HepG2 (cell line): Measurements from ENCODE around the gene KMT5C. TPM values are rescaled to one million over a fixed set of nuclear protein-coding genes. Genes with fewer than 3 reads are reported as not detected.
A peak's percentile ranks its signal among the peaks of the same experiment; 100 is the strongest.

Experiments
- HHEX ChIP-seq: IDR thresholded peaks from 2 replicates; pipeline ENCODE4 v1.6.1; 2016; ENCODE audit warnings: control low read depth
- MYC ChIP-seq: sonication (generic); formaldehyde crosslinking; IDR thresholded peaks from 2 replicates; pipeline ENCODE4 v1.9.0; 2021; ENCODE audit warnings: missing genetic modification reagents, borderline replicate concordance
- NCOA2 ChIP-seq: sonication (generic); formaldehyde crosslinking; IDR thresholded peaks from 2 replicates; pipeline ENCODE4 v1.8.0; 2022; ENCODE audit warnings: inconsistent platforms
- NFYB ChIP-seq: sonication (generic); formaldehyde crosslinking; IDR thresholded peaks from 2 replicates; pipeline ENCODE4 v1.4.0; 2020; ENCODE audit warnings: missing genetic modification reagents
- NR2F6 ChIP-seq, 2 experiments: IDR thresholded peaks; 2 replicates each; pipeline ENCODE4 v1.6.1; 2016; ENCODE audit warnings: antibody characterized with exemption in 1 of 2, mild to moderate bottlenecking in 1 of 2
- REL ChIP-seq: sonication (generic); formaldehyde crosslinking; conservative IDR thresholded peaks from 2 replicates; pipeline ENCODE4 v1.8.0; 2022; ENCODE audit warnings: mild to moderate bottlenecking, missing genetic modification reagents, moderate library complexity
- SMARCE1 ChIP-seq: fragments of 450-650 bp; IDR thresholded peaks from 2 replicates; pipeline ENCODE4 v1.6.1; 2017; ENCODE audit warnings: borderline replicate concordance
- SMYD3 ChIP-seq: sonication (generic); formaldehyde crosslinking; IDR thresholded peaks from 2 replicates; pipeline ENCODE4 v1.8.1; 2023; ENCODE audit warnings: mild to moderate bottlenecking, missing genetic modification reagents
- TCF7 ChIP-seq: sonication (generic); IDR thresholded peaks from 2 replicates; pipeline ENCODE4 v1.6.1; 2016; ENCODE audit warnings: antibody characterized with exemption, low read depth
- TEAD3 ChIP-seq: optimal IDR thresholded peaks from 2 replicates; pipeline ENCODE3; 2016; ENCODE audit warnings: borderline replicate concordance
- TOPORS ChIP-seq: sonication (generic); formaldehyde crosslinking; IDR thresholded peaks from 2 replicates; pipeline ENCODE4 v1.8.0; 2023; ENCODE audit warnings: mild to moderate bottlenecking, missing genetic modification reagents
- XBP1 ChIP-seq: sonication (generic); formaldehyde crosslinking; IDR thresholded peaks from 2 replicates; pipeline ENCODE4 v1.5.0; 2020; ENCODE audit warnings: missing genetic modification reagents
- ZFY ChIP-seq: sonication (generic); formaldehyde crosslinking; IDR thresholded peaks from 2 replicates; pipeline ENCODE4 v1.4.0; 2020; ENCODE audit warnings: missing genetic modification reagents
- ZNF292 ChIP-seq: sonication (generic); formaldehyde crosslinking; IDR thresholded peaks from 2 replicates; pipeline ENCODE4 v1.8.1; 2022; ENCODE audit warnings: mild to moderate bottlenecking, low read depth, missing genetic modification reagents, borderline replicate concordance
- ZNF30 ChIP-seq: sonication (generic); formaldehyde crosslinking; IDR thresholded peaks from 2 replicates; pipeline ENCODE4 v1.5.0; 2020; ENCODE audit warnings: mild to moderate bottlenecking, missing genetic modification reagents
- ZNF34 ChIP-seq: sonication (generic); formaldehyde crosslinking; IDR thresholded peaks from 2 replicates; pipeline ENCODE4 v1.4.0; 2020; ENCODE audit warnings: mild to moderate bottlenecking, missing genetic modification reagents, borderline replicate concordance
- ZNF451 ChIP-seq: sonication (generic); formaldehyde crosslinking; IDR thresholded peaks from 2 replicates; pipeline ENCODE4 v1.5.0; 2020; ENCODE audit warnings: mild to moderate bottlenecking, missing genetic modification reagents
- ZNF549 ChIP-seq: sonication (generic); formaldehyde crosslinking; IDR thresholded peaks from 2 replicates; pipeline ENCODE4 v1.5.0; 2020; ENCODE audit warnings: missing genetic modification reagents
- ZNF772 ChIP-seq: sonication (generic); formaldehyde crosslinking; IDR thresholded peaks from 2 replicates; pipeline ENCODE4 v1.5.0; 2020; ENCODE audit warnings: mild to moderate bottlenecking, missing genetic modification reagents
- ZSCAN20 ChIP-seq: sonication (generic); formaldehyde crosslinking; IDR thresholded peaks from 2 replicates; pipeline ENCODE4 v1.4.0; 2020; ENCODE audit warnings: missing genetic modification reagents, mild to moderate bottlenecking, borderline replicate concordance
- ZSCAN25 ChIP-seq: sonication (generic); formaldehyde crosslinking; IDR thresholded peaks from 2 replicates; pipeline ENCODE4 v1.8.0; 2022; ENCODE audit warnings: mild to moderate bottlenecking, missing genetic modification reagents
- polyA plus RNA-seq, 8 experiments: library from polyadenylated mRNA; depleted of rRNA in 3 of 8; stranded (reverse) in 7 of 8; unstranded in 1 of 8; fragments of >200 nt; fragmentation: Illumina TruSeq in 4 of 8; extraction: Trizol in 4 of 8; gene quantifications; 2 replicates each; pipeline versions ENCODE4 v1.2.1 to v1.2.3, GENCODE V29; 2011 to 2016; ENCODE audit warnings: low read depth in 4 of 8, missing spikeins in 1 of 8, mixed read lengths in 1 of 8; ENCODE audit not compliant: insufficient read depth in 1 of 8
- total RNA-seq, 5 experiments: library from RNA; depleted of rRNA; stranded (reverse); fragments of >200 nt; fragmentation: Illumina TruSeq; extraction: Trizol; gene quantifications; 2 replicates each; pipeline ENCODE4 v1.2.3, GENCODE V29; 2016; ENCODE audit warnings: low read depth in 1 of 5
- TF ChIP-seq, protein P1 (sequence below): sonication (generic); formaldehyde crosslinking; IDR thresholded peaks from 2 replicates; pipeline ENCODE4 v1.8.0; 2022; ENCODE audit warnings: missing genetic modification reagents, mild to moderate bottlenecking, borderline replicate concordance
- TF ChIP-seq, protein P2 (sequence below): IDR thresholded peaks from 2 replicates; pipeline ENCODE4 v1.6.1; 2016; ENCODE audit warnings: low read depth, control low read depth
- TF ChIP-seq, protein P3 (sequence below): sonication (generic); formaldehyde crosslinking; IDR thresholded peaks from 2 replicates; pipeline ENCODE4 v1.4.0; 2020; ENCODE audit warnings: mild to moderate bottlenecking, missing genetic modification reagents, borderline replicate concordance

Gene KMT5C
- total and polyA plus RNA-seq, 2 of the 13 experiments (the other 11 are each of a cell fraction or from before 2014, with no cell fraction given): 5.5 to 9.0 TPM

DNA sequence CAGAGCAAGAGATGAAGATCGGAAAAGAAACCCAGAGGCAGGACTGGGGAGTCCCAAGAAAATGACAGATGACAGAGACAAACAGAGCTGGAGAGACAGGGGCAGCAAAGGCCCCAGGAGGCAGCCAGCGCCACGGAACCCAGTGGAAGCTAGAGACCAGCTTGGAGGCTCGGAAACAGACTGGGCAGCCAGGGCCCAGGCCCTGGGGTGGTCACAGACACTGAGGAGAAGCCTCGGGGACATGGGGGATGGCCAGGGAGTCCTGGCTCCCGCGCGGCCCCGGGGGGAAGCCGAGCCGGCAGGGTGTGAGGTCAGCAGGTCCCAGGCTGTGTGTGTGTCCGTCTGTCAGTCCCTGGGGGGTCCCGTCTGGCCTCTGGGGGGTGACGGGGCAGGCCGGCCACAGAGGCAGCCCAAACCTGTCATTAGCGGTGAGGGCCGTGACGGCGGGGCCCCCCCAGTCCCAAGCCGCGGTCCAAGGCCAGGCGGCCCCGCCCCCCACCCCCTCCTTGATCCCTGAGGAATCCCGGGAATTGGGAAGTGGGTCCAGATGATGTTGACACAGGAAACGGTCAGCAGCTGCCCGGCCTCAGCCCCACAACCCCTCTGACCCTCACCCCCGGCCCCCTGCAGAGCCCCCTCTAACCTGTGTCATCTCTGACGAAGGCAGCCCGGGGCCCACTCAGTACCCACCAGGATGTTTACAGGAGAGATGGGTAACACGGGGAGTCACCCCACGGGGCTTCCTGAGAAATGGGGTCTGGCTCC lies 34.5 kb downstream of the KMT5C start (continued):
- TF ChIP-seq TCF7 (no peak), ZFY (CRISPR knock-in tag) (0 out of 2 replicates have a peak, but pooled peaks have one; percentile 21), TEAD3 (CRISPR knock-in tag) (peak; percentile 40), SMARCE1 (no peak), ZSCAN25 (CRISPR knock-in tag) (no peak), NFYB (no peak), ZNF549 (CRISPR knock-in tag) (no peak), ZNF772 (CRISPR knock-in tag) (no peak), ZSCAN20 (CRISPR knock-in tag) (no peak), ZNF34 (CRISPR knock-in tag) (no peak), ZNF30 (CRISPR knock-in tag) (no peak), TOPORS (CRISPR knock-in tag) (no peak), ZNF451 (CRISPR knock-in tag) (no peak), NR2F6 (IDR thresholded peaks at IDR 0.05) (no peak), NR2F6 (CRISPR knock-in tag; IDR thresholded peaks at IDR 0.05) (no peak), ZNF292 (CRISPR knock-in tag) (no peak), XBP1 (CRISPR knock-in tag) (no peak), HHEX (CRISPR knock-in tag) (no peak), NCOA2 (CRISPR knock-in tag) (no peak), SMYD3 (CRISPR knock-in tag) (no peak), MYC (peak; percentile 20; the same call in 1 of the 2 replicates), REL (no peak)
- TF ChIP-seq, protein P1, sequence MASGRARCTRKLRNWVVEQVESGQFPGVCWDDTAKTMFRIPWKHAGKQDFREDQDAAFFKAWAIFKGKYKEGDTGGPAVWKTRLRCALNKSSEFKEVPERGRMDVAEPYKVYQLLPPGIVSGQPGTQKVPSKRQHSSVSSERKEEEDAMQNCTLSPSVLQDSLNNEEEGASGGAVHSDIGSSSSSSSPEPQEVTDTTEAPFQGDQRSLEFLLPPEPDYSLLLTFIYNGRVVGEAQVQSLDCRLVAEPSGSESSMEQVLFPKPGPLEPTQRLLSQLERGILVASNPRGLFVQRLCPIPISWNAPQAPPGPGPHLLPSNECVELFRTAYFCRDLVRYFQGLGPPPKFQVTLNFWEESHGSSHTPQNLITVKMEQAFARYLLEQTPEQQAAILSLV: peak; percentile 37; the same call in 1 of the 2 replicates
- TF ChIP-seq, protein P2, sequence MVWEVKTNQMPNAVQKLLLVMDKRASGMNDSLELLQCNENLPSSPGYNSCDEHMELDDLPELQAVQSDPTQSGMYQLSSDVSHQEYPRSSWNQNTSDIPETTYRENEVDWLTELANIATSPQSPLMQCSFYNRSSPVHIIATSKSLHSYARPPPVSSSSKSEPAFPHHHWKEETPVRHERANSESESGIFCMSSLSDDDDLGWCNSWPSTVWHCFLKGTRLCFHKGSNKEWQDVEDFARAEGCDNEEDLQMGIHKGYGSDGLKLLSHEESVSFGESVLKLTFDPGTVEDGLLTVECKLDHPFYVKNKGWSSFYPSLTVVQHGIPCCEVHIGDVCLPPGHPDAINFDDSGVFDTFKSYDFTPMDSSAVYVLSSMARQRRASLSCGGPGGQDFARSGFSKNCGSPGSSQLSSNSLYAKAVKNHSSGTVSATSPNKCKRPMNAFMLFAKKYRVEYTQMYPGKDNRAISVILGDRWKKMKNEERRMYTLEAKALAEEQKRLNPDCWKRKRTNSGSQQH: no peak
- TF ChIP-seq, protein P3, sequence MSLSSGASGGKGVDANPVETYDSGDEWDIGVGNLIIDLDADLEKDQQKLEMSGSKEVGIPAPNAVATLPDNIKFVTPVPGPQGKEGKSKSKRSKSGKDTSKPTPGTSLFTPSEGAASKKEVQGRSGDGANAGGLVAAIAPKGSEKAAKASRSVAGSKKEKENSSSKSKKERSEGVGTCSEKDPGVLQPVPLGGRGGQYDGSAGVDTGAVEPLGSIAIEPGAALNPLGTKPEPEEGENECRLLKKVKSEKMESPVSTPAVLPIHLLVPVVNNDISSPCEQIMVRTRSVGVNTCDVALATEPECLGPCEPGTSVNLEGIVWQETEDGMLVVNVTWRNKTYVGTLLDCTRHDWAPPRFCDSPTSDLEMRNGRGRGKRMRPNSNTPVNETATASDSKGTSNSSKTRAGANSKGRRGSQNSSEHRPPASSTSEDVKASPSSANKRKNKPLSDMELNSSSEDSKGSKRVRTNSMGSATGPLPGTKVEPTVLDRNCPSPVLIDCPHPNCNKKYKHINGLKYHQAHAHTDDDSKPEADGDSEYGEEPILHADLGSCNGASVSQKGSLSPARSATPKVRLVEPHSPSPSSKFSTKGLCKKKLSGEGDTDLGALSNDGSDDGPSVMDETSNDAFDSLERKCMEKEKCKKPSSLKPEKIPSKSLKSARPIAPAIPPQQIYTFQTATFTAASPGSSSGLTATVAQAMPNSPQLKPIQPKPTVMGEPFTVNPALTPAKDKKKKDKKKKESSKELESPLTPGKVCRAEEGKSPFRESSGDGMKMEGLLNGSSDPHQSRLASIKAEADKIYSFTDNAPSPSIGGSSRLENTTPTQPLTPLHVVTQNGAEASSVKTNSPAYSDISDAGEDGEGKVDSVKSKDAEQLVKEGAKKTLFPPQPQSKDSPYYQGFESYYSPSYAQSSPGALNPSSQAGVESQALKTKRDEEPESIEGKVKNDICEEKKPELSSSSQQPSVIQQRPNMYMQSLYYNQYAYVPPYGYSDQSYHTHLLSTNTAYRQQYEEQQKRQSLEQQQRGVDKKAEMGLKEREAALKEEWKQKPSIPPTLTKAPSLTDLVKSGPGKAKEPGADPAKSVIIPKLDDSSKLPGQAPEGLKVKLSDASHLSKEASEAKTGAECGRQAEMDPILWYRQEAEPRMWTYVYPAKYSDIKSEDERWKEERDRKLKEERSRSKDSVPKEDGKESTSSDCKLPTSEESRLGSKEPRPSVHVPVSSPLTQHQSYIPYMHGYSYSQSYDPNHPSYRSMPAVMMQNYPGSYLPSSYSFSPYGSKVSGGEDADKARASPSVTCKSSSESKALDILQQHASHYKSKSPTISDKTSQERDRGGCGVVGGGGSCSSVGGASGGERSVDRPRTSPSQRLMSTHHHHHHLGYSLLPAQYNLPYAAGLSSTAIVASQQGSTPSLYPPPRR (CRISPR knock-in tag): no peak
